Uterus (tissue), 4 donors: Measurements from ENCODE around the gene ASCC2. TPM values are rescaled to one million over a fixed set of nuclear protein-coding genes. Genes with fewer than 3 reads are reported as not detected.

Source experiments
- DNase-seq, 2 donors: peaks; one replicate each; pipeline ENCODE4 v3.0.0-alpha.2; 2019 to 2020
- H3K27ac ChIP-seq, 2 donors: fragments of 200-600 bp; sonication (generic); 1 replicate in 1 of 2; 2 replicates in 1 of 2; pipeline ENCODE4 v1.5.1; 2016 to 2018
- H3K27me3 ChIP-seq, 2 donors: fragments of 200-600 bp; sonication (generic); one replicate each; pipeline ENCODE4 v1.5.1; 2018 to 2019; ENCODE audit warnings: control low read depth in 1 of 2
- H3K36me3 ChIP-seq, 2 donors: fragments of 200-600 bp; sonication (generic); one replicate each; pipeline ENCODE4 v1.5.1; 2019; ENCODE audit warnings: control low read depth in 1 of 2
- H3K4me1 ChIP-seq, 2 donors: fragments of 200-600 bp; sonication (generic); one replicate each; pipeline ENCODE4 v1.5.1; 2018 to 2019; ENCODE audit warnings: control low read depth in 1 of 2
- H3K4me3 ChIP-seq, 2 donors: fragments of 200-600 bp; sonication (generic); 1 replicate in 1 of 2; 2 replicates in 1 of 2; pipeline ENCODE4 v1.5.1; 2018 to 2019; ENCODE audit warnings: mild to moderate bottlenecking in 1 of 2
- H3K9me3 ChIP-seq, 2 donors: fragments of 200-600 bp; sonication (generic); one replicate each; pipeline ENCODE4 v1.5.1; 2019; ENCODE audit warnings: control low read depth in 1 of 2
- CTCF ChIP-seq, 4 experiments: fragments of 200-600 bp in 2 of 4; fragments of 450-650 bp in 2 of 4; sonication (generic) in 2 of 4; IDR thresholded peaks; one replicate each; pipeline ENCODE4 v1.5.1; 2016 to 2019; ENCODE audit warnings: antibody characterized with exemption in 4 of 4, mild to moderate bottlenecking in 2 of 4, moderate library complexity in 1 of 4
- POLR2A ChIP-seq, 2 donors: fragments of 450-650 bp; IDR thresholded peaks; one replicate each; pipeline ENCODE4 v1.6.1; 2016; ENCODE audit warnings: antibody characterized with exemption in 2 of 2, mild to moderate bottlenecking in 1 of 2, moderate library complexity in 1 of 2
- intact Hi-C: fragments of 100-400 bp; cut with DNase I; formaldehyde crosslinking; loops from one replicate; pipeline ENCODE4 v1.15.1; 2023; ENCODE audit warnings: low total_unique reads
- total RNA-seq, 4 donors: library from RNA; depleted of rRNA in 3 of 4; stranded (reverse); fragments of >200 nt in 3 of 4; gene quantifications; one replicate each; pipeline versions ENCODE4 v1.1.0 to v1.2.4, GENCODE V29; 2014 to 2023
- donor health status: DM: yes; HTN: yes; CAD: no.

Gene ASCC2
- total RNA-seq, 4 donors from 2014 or later: 14.9 to 47.1 (median 24.3) TPM

GRCh38 chr22:29883045-29883774, 45.1 kb upstream of the ASCC2 start, which contains the start of gene MTMR3:
MTMR3 (plus strand) TSS chr22:29883174; CDS start chr22:29971060, 87,886 bp downstream.
- Histone ChIP-seq H3K4me1 (no peaks in the 10 kb centered on the region), H3K36me3 (no peaks in the 10 kb centered on the region), H3K9me3 (no peaks in the 10 kb centered on the region), H3K4me3 (peak within 1 kb of the TSS; percentile 78 to 100), H3K27ac (peak within 1 kb of the TSS; percentile 95 to 97), H3K27me3 (no peaks in the 10 kb centered on the region)
- peak; percentile 29 to 45 (median 41) for TF ChIP-seq CTCF (IDR thresholded peaks at IDR 0.05)
- peak; percentile 39 to 79 for TF ChIP-seq POLR2A (IDR thresholded peaks at IDR 0.05)
- intact Hi-C loops: no loop called here
- peak; percentile 92 to 95 for DNase-seq

GRCh38 chr22:29882716-29883044, 44.6 kb upstream of the ASCC2 start:
- TF ChIP-seq POLR2A (IDR thresholded peaks at IDR 0.05) (no peak), CTCF (IDR thresholded peaks at IDR 0.05) (no peak)
- DNase-seq: no peak
- Histone ChIP-seq H3K4me3 (peak overlapping the region; percentile 78 to 100), H3K4me1 (no peaks in the 10 kb centered on the region), H3K27me3 (no peaks in the 10 kb centered on the region), H3K27ac (peak overlapping the region in 1 of 2 donors; percentile 97), H3K9me3 (no peaks in the 10 kb centered on the region), H3K36me3 (no peaks in the 10 kb centered on the region)
- intact Hi-C loops: no loop called here

GRCh38 chr22:29879753-29880152, 41.7 kb upstream of the ASCC2 start:
- intact Hi-C loops: no loop called here
- no peaks in the 10 kb centered on the region for H3K27me3 ChIP-seq
- H3K4me1 ChIP-seq: no peaks in the 10 kb centered on the region
- no peaks in the 10 kb centered on the region for H3K36me3 ChIP-seq
- H3K9me3 ChIP-seq: no peaks in the 10 kb centered on the region
- DNase-seq: no peak
- no peak overlapping the region for H3K4me3 ChIP-seq
- H3K27ac ChIP-seq: no peak overlapping the region
- TF ChIP-seq POLR2A (IDR thresholded peaks at IDR 0.05): no peak
- TF ChIP-seq CTCF (IDR thresholded peaks at IDR 0.05): no peak

GRCh38 chr22:29877620-29878019, 39.5 kb upstream of the ASCC2 start:
- Histone ChIP-seq H3K27me3 (no peaks in the 10 kb centered on the region), H3K27ac (no peak overlapping the region), H3K4me3 (no peak overlapping the region), H3K36me3 (no peaks in the 10 kb centered on the region), H3K4me1 (no peaks in the 10 kb centered on the region), H3K9me3 (no peaks in the 10 kb centered on the region)
- no peak for TF ChIP-seq POLR2A (IDR thresholded peaks at IDR 0.05)
- TF ChIP-seq CTCF (IDR thresholded peaks at IDR 0.05): no peak
- intact Hi-C loops: no loop called here
- DNase-seq: no peak

GRCh38 chr22:29873943-29874342, 35.9 kb upstream of the ASCC2 start:
- H3K27me3 ChIP-seq: no peaks in the 10 kb centered on the region
- TF ChIP-seq POLR2A (IDR thresholded peaks at IDR 0.05): no peak
- TF ChIP-seq CTCF (IDR thresholded peaks at IDR 0.05): no peak
- H3K36me3 ChIP-seq: no peaks in the 10 kb centered on the region
- H3K4me1 ChIP-seq: no peaks in the 10 kb centered on the region
- no peaks in the 10 kb centered on the region for H3K9me3 ChIP-seq
- DNase-seq: no peak
- intact Hi-C loops: no loop called here
- no peak overlapping the region for H3K4me3 ChIP-seq
- no peak overlapping the region for H3K27ac ChIP-seq
